GM12878 (cell line): ENCODE data around the gene SYTL4. TPM values are rescaled to one million over a fixed set of nuclear protein-coding genes. Genes with fewer than 3 reads are reported as not detected.

Source experiments
- ATAC-seq: fragments of 200-7000 bp; cut with Tn5 transposase; 3 replicates; pipeline ENCODE4 v1.9.1; 2020; ENCODE audit warnings: mild to moderate bottlenecking, moderate library complexity
- BruUV-seq: library from RNA; stranded (reverse); fragments of 400-500 nt; replicated peaks from 2 replicates; lab custom pipeline; 2021; lab: Mats Ljungman, UMichigan
- CTCF ChIA-PET: fragments of 300-600 bp; sonication (Branson Sonifier 250); formaldehyde crosslinking; extraction: SDS; loops from one replicate; lab custom pipeline; 2021; ENCODE audit warnings: inconsistent platforms; lab: Yijun Ruan, JAX
- POLR2A ChIA-PET: fragments of 350-600 bp; formaldehyde crosslinking; extraction: SDS; loops from one replicate; lab custom pipeline; 2021; ENCODE audit warnings: inconsistent platforms; lab: Charles Lee
- RAD21 ChIA-PET: fragments of 300-600 bp; sonication (Branson Sonifier 250); formaldehyde crosslinking; loops from one replicate; lab custom pipeline; 2023; ENCODE audit warnings: antibody characterized with exemption; ENCODE audit not compliant: unreplicated experiment; lab: Charles Lee
- SMC1A ChIA-PET: fragments of 300-600 bp; sonication (Branson Sonifier 250); formaldehyde crosslinking; loops from one replicate; lab custom pipeline; 2023; ENCODE audit not compliant: unreplicated experiment, uncharacterized antibody; lab: Charles Lee
- DNase-seq: peaks from one replicate; pipeline ENCODE4 v3.0.0-alpha.2; 2011; ENCODE audit warnings: low read depth, low spot score
- FAIRE-seq: peaks from 3 replicates; lab custom pipeline; 2011; peaks lifted over from hg19 to GRCh38; lab: Jason Lieb, UNC
- H2AFZ ChIP-seq: 2 replicates; pipeline ENCODE4 v1.6.0; 2011; ENCODE audit warnings: low read depth, low read length, control low read depth; ENCODE audit not compliant: control insufficient read depth
- H3K27ac ChIP-seq: 2 replicates; pipeline ENCODE4 v1.5.1; 2011; ENCODE audit warnings: control low read depth; ENCODE audit not compliant: control insufficient read depth, insufficient read depth
- H3K27me3 ChIP-seq, 2 experiments: replicated peaks in 1 of 2; 2 replicates each; pipeline versions ENCODE4 v1.6.0 to v1.6.1; 2011; ENCODE audit warnings: low read length in 1 of 2; ENCODE audit not compliant: control insufficient read depth in 2 of 2, insufficient read depth in 2 of 2
- H3K36me3 ChIP-seq, 2 experiments: 2 replicates each; pipeline ENCODE4 v1.5.1; 2011; ENCODE audit warnings: low read length in 1 of 2; ENCODE audit not compliant: control insufficient read depth in 2 of 2, insufficient read depth in 2 of 2
- H3K4me1 ChIP-seq: 2 replicates; pipeline ENCODE4 v1.6.1; 2011; ENCODE audit warnings: mild to moderate bottlenecking, low read length, moderate library complexity, mixed read lengths; ENCODE audit not compliant: control insufficient read depth, insufficient read depth
- H3K4me2 ChIP-seq: 2 replicates; pipeline ENCODE4 v1.6.0; 2011; ENCODE audit warnings: control low read depth; ENCODE audit not compliant: control insufficient read depth, insufficient read depth
- H3K4me3 ChIP-seq: fragments of 200-600 bp; sonication (generic); 2 replicates; pipeline ENCODE4 v1.5.1; 2016
- H3K79me2 ChIP-seq: 2 replicates; pipeline ENCODE4 v1.6.0; 2011; ENCODE audit warnings: low read length; ENCODE audit not compliant: control insufficient read depth, insufficient read depth
- H3K9ac ChIP-seq: 2 replicates; pipeline ENCODE4 v1.8.0; 2011; ENCODE audit warnings: low read length, control low read depth, mixed read lengths; ENCODE audit not compliant: control insufficient read depth, insufficient read depth
- H3K9me3 ChIP-seq: replicated peaks from 3 replicates; pipeline ENCODE4 v1.5.1; 2011; ENCODE audit warnings: mild to moderate bottlenecking, low read length; ENCODE audit not compliant: control insufficient read depth, insufficient read depth
- H4K20me1 ChIP-seq: 2 replicates; pipeline ENCODE4 v1.6.0; 2011; ENCODE audit not compliant: control insufficient read depth, insufficient read depth
- BCL3 ChIP-seq: IDR thresholded peaks from 2 replicates; pipeline ENCODE4 v1.6.1; 2011; ENCODE audit warnings: borderline replicate concordance, low read depth, mild to moderate bottlenecking, moderate library complexity, low read length; ENCODE audit not compliant: insufficient read depth, poor library complexity, severe bottlenecking
- FOXM1 ChIP-seq: IDR thresholded peaks from 2 replicates; pipeline ENCODE4 v1.6.1; 2012; ENCODE audit warnings: low read depth, mild to moderate bottlenecking, inconsistent platforms, low read length, moderate library complexity
- NR2F1 ChIP-seq: fragments of 450-650 bp; conservative IDR thresholded peaks from 2 replicates; pipeline ENCODE4 v1.6.1; 2017; ENCODE audit warnings: mild to moderate bottlenecking
- POU2F2 ChIP-seq: IDR thresholded peaks from 3 replicates; pipeline ENCODE4 v1.6.1; 2011; ENCODE audit warnings: low read depth, mild to moderate bottlenecking, low read length, borderline replicate concordance
- RAD21 ChIP-seq: IDR thresholded peaks from 2 replicates; pipeline ENCODE4 v1.6.1; 2011; ENCODE audit warnings: mild to moderate bottlenecking, low read depth, low read length, moderate library complexity; ENCODE audit not compliant: insufficient read depth
- SMC3 ChIP-seq: IDR thresholded peaks from 2 replicates; pipeline ENCODE4 v1.6.1; 2011; ENCODE audit warnings: low read length, improper control_type of control experiment, borderline replicate concordance
- YY1 ChIP-seq: IDR thresholded peaks from 2 replicates; pipeline ENCODE4 v1.6.1; 2011; ENCODE audit warnings: low read depth, mild to moderate bottlenecking, low read length
- WGBS: methylation state at CpG from one replicate; pipeline ENCODE4 v1.1.6; 2016; ENCODE audit warnings: low lambda C conversion rate; ENCODE audit not compliant: insufficient replicate concordance, insufficient coverage; ENCODE audit errors: missing lambda C conversion rate; 5-methylcytosine and 5-hydroxymethylcytosine counted together
- in situ Hi-C: fragments of 300-500 bp; cut with MboI; formaldehyde crosslinking; loops from 9 replicates; pipeline ENCODE4 v1.14.3; 2018; ENCODE audit warnings: mixed read lengths
- intact Hi-C: fragments of 100-400 bp; cut with micrococcal nuclease; formaldehyde crosslinking; loops from one replicate; pipeline ENCODE4 v1.14.2; 2022; ENCODE audit not compliant: unreplicated experiment
- polyA plus RNA-seq, 11 experiments: library from polyadenylated mRNA; depleted of rRNA in 4 of 11; unstranded in 6 of 11; stranded (reverse) in 5 of 11; fragments of >200 nt; fragmentation: Nextera tagmentation in 4 of 11; fragmentation: Illumina TruSeq in 1 of 11; extraction: Ambion mirVana in 4 of 11; extraction: Trizol in 1 of 11; gene quantifications; 1 replicate in 1 of 11; 2 replicates in 10 of 11; pipeline versions ENCODE4 v1.2.1 to v1.2.3, GENCODE V29; 2011 to 2016; ENCODE audit warnings: inconsistent platforms in 2 of 11, missing spikeins in 2 of 11, low read depth in 1 of 11
- total RNA-seq, 4 experiments: library from RNA; depleted of rRNA in 3 of 4; stranded (reverse); fragments of >200 nt in 3 of 4; fragmentation: Illumina TruSeq in 1 of 4; extraction: Trizol in 1 of 4; gene quantifications; 2 replicates each; pipeline versions ENCODE4 v1.2.1 to v1.2.3, GENCODE V29; 2013 to 2021
- TF ChIP-seq, protein P1 (sequence below), 3 experiments: IDR thresholded peaks in 2 of 3; conservative IDR thresholded peaks in 1 of 3; 2 replicates each; pipeline ENCODE4 v1.5.1; 2011; ENCODE audit warnings: low read depth in 3 of 3, low read length in 3 of 3, mild to moderate bottlenecking in 3 of 3, control low read depth in 2 of 3, moderate library complexity in 2 of 3, inconsistent platforms in 1 of 3, mixed read lengths in 1 of 3; ENCODE audit not compliant: control insufficient read depth in 2 of 3, insufficient read depth in 1 of 3; ENCODE audit errors: extremely low read depth in 1 of 3

SYTL4 gene
- total and polyA plus RNA-seq, 10 of the 15 experiments (the other 5 are each of a cell fraction or from before 2014, with no cell fraction given), result 0.07 to 0.74 (median 0.19) TPM; not detected in 2

DNA sequence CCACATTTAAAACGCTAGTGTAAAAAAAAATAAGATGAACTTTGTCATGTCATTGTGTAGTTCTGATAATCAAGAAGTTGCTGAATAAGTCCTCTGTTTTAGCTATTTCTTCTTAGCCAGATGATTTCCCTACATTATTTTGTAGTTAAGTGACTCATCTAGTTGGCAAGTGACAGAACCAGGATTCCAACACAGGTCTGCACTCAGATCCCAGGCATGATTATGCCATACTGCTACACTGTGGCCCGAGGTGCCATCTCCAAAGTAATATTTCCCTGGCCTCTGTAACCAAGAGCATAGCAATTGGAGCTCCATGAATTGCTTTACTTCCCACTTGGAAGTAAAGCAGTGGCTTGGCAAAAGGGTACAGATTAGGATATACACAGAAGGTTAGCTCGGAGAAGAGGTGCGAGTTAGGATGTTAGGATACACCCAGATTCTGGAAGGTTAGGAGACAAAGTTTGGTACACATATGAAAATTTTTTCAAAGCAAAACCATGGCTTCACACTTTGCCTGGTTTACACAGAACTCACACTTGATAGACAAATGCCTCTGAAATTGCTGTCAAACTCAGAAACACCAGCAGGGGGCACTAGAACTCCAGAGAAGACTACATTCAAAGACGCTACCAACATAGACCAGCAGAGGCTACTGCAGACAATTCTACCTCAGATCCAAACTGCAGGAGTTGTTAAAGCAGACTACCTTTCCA is 46.5 kb downstream of the SYTL4 start:
- no peaks in the 10 kb centered on the region; a peak in 1 of 4 replicates for H3K27me3 ChIP-seq
- ChIA-PET CTCF (interaction anchor here (0.6 to 7.5 kb wide), 14 partner anchors 10 to 601 kb away, joined by 3 to 128 read pairs (median 4); no protein-coding TSS in a partner anchor), SMC1A (interaction anchor here (0.6 to 4.5 kb wide), 4 partner anchors 13 to 83 kb away, joined by 3 to 22 read pairs (median 4); no protein-coding TSS in a partner anchor), RAD21 (interaction anchor here (4.1 kb wide), 1 partner anchor 82 kb away, joined by 22 read pairs; no protein-coding TSS in a partner anchor), POLR2A (no interaction called here)
- TF ChIP-seq FOXM1 (0 out of 2 replicates have a peak, but pooled peaks have one; percentile 41), POU2F2 (0 out of 3 replicates have a peak, but pooled peaks have one; percentile 19), RAD21 (peak; percentile 98), NR2F1 (no peak), BCL3 (no peak), YY1 (peak; percentile 56; the same call in 1 of the 2 replicates), SMC3 (peak; percentile 91)
- TF ChIP-seq, protein P1, sequence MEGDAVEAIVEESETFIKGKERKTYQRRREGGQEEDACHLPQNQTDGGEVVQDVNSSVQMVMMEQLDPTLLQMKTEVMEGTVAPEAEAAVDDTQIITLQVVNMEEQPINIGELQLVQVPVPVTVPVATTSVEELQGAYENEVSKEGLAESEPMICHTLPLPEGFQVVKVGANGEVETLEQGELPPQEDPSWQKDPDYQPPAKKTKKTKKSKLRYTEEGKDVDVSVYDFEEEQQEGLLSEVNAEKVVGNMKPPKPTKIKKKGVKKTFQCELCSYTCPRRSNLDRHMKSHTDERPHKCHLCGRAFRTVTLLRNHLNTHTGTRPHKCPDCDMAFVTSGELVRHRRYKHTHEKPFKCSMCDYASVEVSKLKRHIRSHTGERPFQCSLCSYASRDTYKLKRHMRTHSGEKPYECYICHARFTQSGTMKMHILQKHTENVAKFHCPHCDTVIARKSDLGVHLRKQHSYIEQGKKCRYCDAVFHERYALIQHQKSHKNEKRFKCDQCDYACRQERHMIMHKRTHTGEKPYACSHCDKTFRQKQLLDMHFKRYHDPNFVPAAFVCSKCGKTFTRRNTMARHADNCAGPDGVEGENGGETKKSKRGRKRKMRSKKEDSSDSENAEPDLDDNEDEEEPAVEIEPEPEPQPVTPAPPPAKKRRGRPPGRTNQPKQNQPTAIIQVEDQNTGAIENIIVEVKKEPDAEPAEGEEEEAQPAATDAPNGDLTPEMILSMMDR (IDR thresholded peaks at IDR 0.05 in 2 of 3, conservative IDR thresholded peaks at IDR 0.05 in 1 of 3; ENCODE audit: control insufficient read depth in 2 of 3, extremely low read depth in 1 of 3, insufficient read depth in 1 of 3, low read depth in 3 of 3, low read length in 3 of 3), result peak; percentile 79 to 94 (median 90)
- in situ Hi-C loops, result loop anchor here (5.0 kb wide), 1 partner anchor 82 kb away; no protein-coding TSS in a partner anchor
- no peaks in the 10 kb centered on the region for H4K20me1 ChIP-seq
- H3K27ac ChIP-seq, result no peak overlapping the region
- H3K9ac ChIP-seq, result no peak overlapping the region
- H3K79me2 ChIP-seq, result no peaks in the 10 kb centered on the region
- no TSS peak for BruUV-seq
- H3K4me2 ChIP-seq, result no peak overlapping the region
- no peaks in the 10 kb centered on the region for H3K9me3 ChIP-seq
- peaks cover 7% of the 10 kb centered on the region; the same call in 1 of the 2 replicates for H3K4me1 ChIP-seq
- under 1% methylated on average over 5 of the region's 5 CpGs for WGBS
- no peak overlapping the region for H3K4me3 ChIP-seq
- ATAC-seq (peak; percentile 97), FAIRE-seq (peak; percentile 91), DNase-seq (peak; percentile 53)
- H2AFZ ChIP-seq, result no peak overlapping the region
- no peaks in the 10 kb centered on the region for H3K36me3 ChIP-seq
- intact Hi-C loops, result loop anchor here (1.0 to 5.0 kb wide), 4 partner anchors 83 to 602 kb away; no protein-coding TSS in a partner anchor
